ENCODE results near the gene KCNMA1.

DNA sequence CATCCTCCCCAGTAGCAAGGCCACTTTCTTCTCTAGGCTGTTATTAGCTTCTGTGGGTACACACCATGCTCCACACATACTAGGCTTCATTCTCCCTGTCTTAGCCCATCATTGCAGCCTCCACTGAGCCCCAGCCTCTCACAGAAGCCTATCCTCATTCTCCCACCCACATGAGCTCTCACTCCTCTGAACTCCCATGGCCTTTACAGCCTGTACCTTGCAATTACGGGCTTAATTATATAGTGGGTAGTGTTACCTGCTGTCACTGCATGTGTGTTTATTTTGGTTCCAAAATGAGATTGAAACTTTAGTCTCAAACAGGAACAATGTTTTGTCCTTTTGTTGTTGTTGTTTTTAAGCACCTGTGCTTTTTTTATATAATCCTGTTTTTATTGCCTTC is 460.0 kb downstream of the KCNMA1 start:
- TF ChIP-seq ELF4 (CRISPR knock-in tag; IDR thresholded peaks at IDR 0.05): no peak
- TF ChIP-seq MYBL2 (IDR thresholded peaks at IDR 0.05; ENCODE audit: low read depth): no peak
- no peak for TF ChIP-seq MYBL2 (CRISPR knock-in tag; IDR thresholded peaks at IDR 0.05; ENCODE audit: borderline replicate concordance)
- TF ChIP-seq, protein P1, sequence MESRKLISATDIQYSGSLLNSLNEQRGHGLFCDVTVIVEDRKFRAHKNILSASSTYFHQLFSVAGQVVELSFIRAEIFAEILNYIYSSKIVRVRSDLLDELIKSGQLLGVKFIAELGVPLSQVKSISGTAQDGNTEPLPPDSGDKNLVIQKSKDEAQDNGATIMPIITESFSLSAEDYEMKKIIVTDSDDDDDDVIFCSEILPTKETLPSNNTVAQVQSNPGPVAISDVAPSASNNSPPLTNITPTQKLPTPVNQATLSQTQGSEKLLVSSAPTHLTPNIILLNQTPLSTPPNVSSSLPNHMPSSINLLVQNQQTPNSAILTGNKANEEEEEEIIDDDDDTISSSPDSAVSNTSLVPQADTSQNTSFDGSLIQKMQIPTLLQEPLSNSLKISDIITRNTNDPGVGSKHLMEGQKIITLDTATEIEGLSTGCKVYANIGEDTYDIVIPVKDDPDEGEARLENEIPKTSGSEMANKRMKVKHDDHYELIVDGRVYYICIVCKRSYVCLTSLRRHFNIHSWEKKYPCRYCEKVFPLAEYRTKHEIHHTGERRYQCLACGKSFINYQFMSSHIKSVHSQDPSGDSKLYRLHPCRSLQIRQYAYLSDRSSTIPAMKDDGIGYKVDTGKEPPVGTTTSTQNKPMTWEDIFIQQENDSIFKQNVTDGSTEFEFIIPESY (CRISPR knock-in tag; IDR thresholded peaks at IDR 0.05): no peak
- no peak for TF ChIP-seq CTCF (IDR thresholded peaks at IDR 0.05 in 2 of 3, conservative IDR thresholded peaks at IDR 0.05 in 1 of 3; ENCODE audit: insufficient read depth in 2 of 3, low read depth in 1 of 3, low read length in 3 of 3)
